A673 (cell line): ENCODE measurements around the gene MYOC. TPM values are rescaled to one million over a fixed set of nuclear protein-coding genes. Genes with fewer than 3 reads are reported as not detected.

Source experiments
- BruUV-seq: library from RNA; stranded (reverse); fragments of 400-500 nt; replicated peaks from 2 replicates; lab custom pipeline; 2021; lab: Mats Ljungman, UMichigan
- CTCF ChIA-PET: fragments of 300-600 bp; sonication (Branson Sonifier 250); formaldehyde crosslinking; loops from one replicate; lab custom pipeline; 2022; ENCODE audit warnings: antibody characterized with exemption; lab: Charles Lee
- POLR2A ChIA-PET: fragments of 300-600 bp; sonication (Branson Sonifier 250); formaldehyde crosslinking; loops from one replicate; lab custom pipeline; 2022; ENCODE audit warnings: antibody characterized with exemption; ENCODE audit not compliant: low non-redundant PET; lab: Charles Lee
- DNase-seq: peaks from one replicate; pipeline ENCODE4 v3.0.0-alpha.2; 2015; ENCODE audit warnings: low spot score
- H3K27ac ChIP-seq: fragments of 200-600 bp; sonication (generic); 2 replicates; pipeline ENCODE4 v1.5.1; 2016; ENCODE audit warnings: mixed run types, low read depth, mild to moderate bottlenecking, mixed read lengths, antibody characterized with exemption, low read length; ENCODE audit not compliant: poor library complexity, severe bottlenecking
- H3K27me3 ChIP-seq: fragments of 200-600 bp; sonication (generic); replicated peaks from 2 replicates; pipeline ENCODE4 v1.6.1; 2017; ENCODE audit warnings: mixed run types, low read depth, mild to moderate bottlenecking, mixed read lengths, antibody characterized with exemption, low read length; ENCODE audit not compliant: insufficient read depth, poor library complexity
- H3K36me3 ChIP-seq: fragments of 200-600 bp; sonication (generic); 2 replicates; pipeline ENCODE4 v1.6.1; 2016; ENCODE audit warnings: mixed run types, mild to moderate bottlenecking, mixed read lengths, antibody characterized with exemption, low read length; ENCODE audit not compliant: insufficient read depth, poor library complexity, severe bottlenecking
- H3K4me1 ChIP-seq: fragments of 200-600 bp; sonication (generic); 2 replicates; pipeline ENCODE4 v1.6.1; 2017; ENCODE audit warnings: mixed run types, mild to moderate bottlenecking, mixed read lengths, antibody characterized with exemption, low read length; ENCODE audit not compliant: insufficient read depth, poor library complexity, severe bottlenecking
- H3K4me3 ChIP-seq: fragments of 200-600 bp; sonication (generic); 2 replicates; pipeline ENCODE4 v1.5.1; 2016; ENCODE audit warnings: low read depth, mixed run types, mild to moderate bottlenecking, mixed read lengths, low read length; ENCODE audit not compliant: poor library complexity, severe bottlenecking
- H3K9me3 ChIP-seq: fragments of 200-600 bp; sonication (generic); 2 replicates; pipeline ENCODE4 v1.6.1; 2016; ENCODE audit warnings: mixed run types, low read depth, mild to moderate bottlenecking, mixed read lengths, antibody characterized with exemption, low read length; ENCODE audit not compliant: poor library complexity, severe bottlenecking
- EZH2 ChIP-seq: fragments of 200-600 bp; sonication (generic); IDR thresholded peaks from 2 replicates; pipeline ENCODE4 v1.6.1; 2017; ENCODE audit warnings: borderline replicate concordance, low read depth, mild to moderate bottlenecking, mixed read lengths, antibody characterized with exemption, low read length; ENCODE audit not compliant: poor library complexity, severe bottlenecking
- intact Hi-C: fragments of 100-400 bp; cut with micrococcal nuclease; formaldehyde crosslinking; loops from one replicate; pipeline ENCODE4 v1.10.0; 2022; ENCODE audit not compliant: unreplicated experiment
- total RNA-seq: library from RNA; stranded (reverse); gene quantifications from 2 replicates; pipeline ENCODE4 v1.2.3, GENCODE V29; 2021
- TF ChIP-seq, protein P1 (sequence below): fragments of 300-800, 200-600 bp; sonication (generic); conservative IDR thresholded peaks from 2 replicates; pipeline ENCODE4 v1.5.1; 2017; ENCODE audit warnings: low read depth, mild to moderate bottlenecking, antibody characterized with exemption, low read length, moderate library complexity, mixed read lengths

The MYOC gene
- total RNA-seq, 1 experiment from 2014 or later = not detected

GRCh38 chr1:171674431-171675405 is 22.2 kb upstream of the MYOC start:
- no peak overlapping the region for H3K4me3 ChIP-seq
- no peak overlapping the region for H3K27ac ChIP-seq
- intact Hi-C loops = no loop called here
- no peaks in the 10 kb centered on the region for H3K27me3 ChIP-seq
- BruUV-seq = no TSS peak
- ChIA-PET POLR2A (interaction anchor here (0.5 kb wide), 1 partner anchor 688 kb away, joined by 3 read pairs; no protein-coding TSS in a partner anchor), CTCF (interaction anchor here (0.8 kb wide), 1 partner anchor 41 kb away, joined by 3 read pairs; no protein-coding TSS in a partner anchor)
- no peaks in the 10 kb centered on the region for H3K36me3 ChIP-seq
- TF ChIP-seq, protein P1, sequence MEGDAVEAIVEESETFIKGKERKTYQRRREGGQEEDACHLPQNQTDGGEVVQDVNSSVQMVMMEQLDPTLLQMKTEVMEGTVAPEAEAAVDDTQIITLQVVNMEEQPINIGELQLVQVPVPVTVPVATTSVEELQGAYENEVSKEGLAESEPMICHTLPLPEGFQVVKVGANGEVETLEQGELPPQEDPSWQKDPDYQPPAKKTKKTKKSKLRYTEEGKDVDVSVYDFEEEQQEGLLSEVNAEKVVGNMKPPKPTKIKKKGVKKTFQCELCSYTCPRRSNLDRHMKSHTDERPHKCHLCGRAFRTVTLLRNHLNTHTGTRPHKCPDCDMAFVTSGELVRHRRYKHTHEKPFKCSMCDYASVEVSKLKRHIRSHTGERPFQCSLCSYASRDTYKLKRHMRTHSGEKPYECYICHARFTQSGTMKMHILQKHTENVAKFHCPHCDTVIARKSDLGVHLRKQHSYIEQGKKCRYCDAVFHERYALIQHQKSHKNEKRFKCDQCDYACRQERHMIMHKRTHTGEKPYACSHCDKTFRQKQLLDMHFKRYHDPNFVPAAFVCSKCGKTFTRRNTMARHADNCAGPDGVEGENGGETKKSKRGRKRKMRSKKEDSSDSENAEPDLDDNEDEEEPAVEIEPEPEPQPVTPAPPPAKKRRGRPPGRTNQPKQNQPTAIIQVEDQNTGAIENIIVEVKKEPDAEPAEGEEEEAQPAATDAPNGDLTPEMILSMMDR = no peak
- TF ChIP-seq EZH2 = no peak
- H3K9me3 ChIP-seq = no peaks in the 10 kb centered on the region
- DNase-seq = no peak
- H3K4me1 ChIP-seq = peaks cover 4% of the 10 kb centered on the region

DNA sequence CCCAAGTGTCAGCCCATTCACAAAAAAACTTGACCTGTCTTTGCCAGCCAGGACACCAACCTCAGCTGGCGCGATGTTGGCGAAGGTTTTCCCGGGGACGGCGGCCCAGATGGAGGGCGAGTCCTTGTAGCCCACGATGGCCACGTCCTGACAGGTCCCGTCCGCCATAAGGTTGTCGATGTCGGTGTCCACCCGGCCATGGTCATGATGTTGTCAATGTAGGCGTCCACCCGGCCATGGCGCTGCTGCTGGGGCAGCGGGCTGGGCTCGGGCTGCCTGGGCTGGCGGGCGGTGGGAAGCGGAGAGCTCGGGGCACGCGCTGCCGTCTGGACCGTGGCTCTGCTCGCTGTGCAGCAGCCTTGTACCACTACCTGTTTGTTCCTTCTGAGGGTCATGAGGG is 18.3 kb upstream of the MYOC start:
- ChIA-PET CTCF (no interaction called here), POLR2A (no interaction called here)
- intact Hi-C loops = no loop called here
- no peaks in the 10 kb centered on the region for H3K27me3 ChIP-seq
- no peak overlapping the region for H3K4me3 ChIP-seq
- no peaks in the 10 kb centered on the region for H3K9me3 ChIP-seq
- no TSS peak for BruUV-seq
- no peaks in the 10 kb centered on the region for H3K4me1 ChIP-seq
- TF ChIP-seq EZH2 = no peak
- TF ChIP-seq, protein P1 = no peak
- no peak overlapping the region for H3K27ac ChIP-seq
- no peaks in the 10 kb centered on the region for H3K36me3 ChIP-seq
- no peak for DNase-seq

DNA sequence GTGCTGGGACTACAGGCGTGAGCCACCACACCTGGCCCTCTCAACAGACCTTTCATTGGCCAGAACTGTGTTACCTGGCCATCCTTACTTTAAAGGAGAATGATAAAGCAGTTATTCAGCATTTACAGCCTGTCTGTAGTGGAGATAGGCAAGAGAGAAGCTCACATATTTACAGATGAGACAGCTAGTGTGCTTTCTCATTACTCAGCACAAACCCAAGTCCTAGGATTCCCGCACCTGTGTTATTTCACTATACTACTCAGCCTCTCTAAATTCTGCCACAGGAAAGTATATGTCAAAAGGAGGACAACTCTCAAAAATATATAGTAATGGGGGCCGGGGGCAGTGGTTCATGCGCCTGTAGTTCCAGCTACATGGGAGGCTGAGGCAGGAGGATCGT is 15.9 kb upstream of the MYOC start:
- ChIA-PET POLR2A (no interaction called here), CTCF (no interaction called here)
- no peaks in the 10 kb centered on the region for H3K36me3 ChIP-seq
- H3K4me1 ChIP-seq = no peaks in the 10 kb centered on the region
- no peak overlapping the region for H3K27ac ChIP-seq
- intact Hi-C loops = no loop called here
- no peaks in the 10 kb centered on the region for H3K9me3 ChIP-seq
- no peaks in the 10 kb centered on the region for H3K27me3 ChIP-seq
- TF ChIP-seq EZH2 = no peak
- TF ChIP-seq, protein P1 = no peak
- DNase-seq = no peak
- no TSS peak for BruUV-seq
- no peak overlapping the region for H3K4me3 ChIP-seq
